Nephron (organoid): ENCODE data around the gene GPR176.

Experiments
- H3K27ac Mint-ChIP-seq, 3 experiments: 2 replicates each; pipeline ENCODE4 v1.8.0; 2020; ENCODE audit warnings: mixed read lengths in 3 of 3, mild to moderate bottlenecking in 2 of 3, moderate library complexity in 1 of 3
- H3K27me3 Mint-ChIP-seq: 2 replicates; pipeline ENCODE4 v1.8.0; 2021; ENCODE audit warnings: low read depth, mild to moderate bottlenecking, moderate library complexity, mixed read lengths
- H3K36me3 Mint-ChIP-seq: 2 replicates; pipeline ENCODE4 v1.8.0; 2020; ENCODE audit warnings: low read depth, mixed read lengths
- H3K4me1 Mint-ChIP-seq: 2 replicates; pipeline ENCODE4 v1.8.0; 2020; ENCODE audit warnings: mixed read lengths
- H3K4me3 Mint-ChIP-seq, 3 experiments: 2 replicates each; pipeline ENCODE4 v1.8.0; 2020; ENCODE audit warnings: mild to moderate bottlenecking in 3 of 3, mixed read lengths in 3 of 3, moderate library complexity in 2 of 3
- H3K9me3 Mint-ChIP-seq: 2 replicates; pipeline ENCODE4 v1.8.0; 2020; ENCODE audit warnings: mixed read lengths
- TF ChIP-seq, protein P1 (sequence below), 3 experiments: fragments of 200-600 bp; sonication (generic); IDR thresholded peaks; one replicate each; pipeline ENCODE4 v1.5.0; 2021; ENCODE audit warnings: antibody characterized with exemption in 3 of 3; ENCODE audit not compliant: unreplicated experiment in 3 of 3

The GPR176 gene

DNA sequence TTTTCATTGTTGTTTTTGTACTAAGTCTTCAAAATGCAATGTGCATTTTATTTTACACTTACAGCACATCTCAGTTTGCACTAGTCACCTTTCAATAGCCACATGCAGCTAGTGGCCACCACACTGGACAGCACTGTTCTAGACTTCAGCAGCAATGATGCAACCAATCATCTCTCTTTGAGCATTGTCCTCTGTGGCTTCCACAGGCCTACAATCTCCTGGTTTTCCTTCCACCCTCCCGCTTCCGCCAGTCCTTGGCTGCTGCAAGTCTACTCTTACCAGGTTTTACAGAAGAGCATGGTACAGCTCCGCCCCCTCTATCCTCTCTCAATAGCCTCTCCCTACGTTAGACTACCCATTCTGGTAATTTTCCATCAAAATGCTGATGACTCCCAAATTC lies 112.3 kb downstream of the GPR176 start:
- Mint-ChIP-seq H3K36me3 (no peaks in the 10 kb centered on the region), H3K27me3 (peaks cover 4% of the 10 kb centered on the region), H3K27ac (no peak overlapping the region), H3K4me1 (no peaks in the 10 kb centered on the region), H3K9me3 (no peaks in the 10 kb centered on the region), H3K4me3 (no peak overlapping the region)
- TF ChIP-seq, protein P1, sequence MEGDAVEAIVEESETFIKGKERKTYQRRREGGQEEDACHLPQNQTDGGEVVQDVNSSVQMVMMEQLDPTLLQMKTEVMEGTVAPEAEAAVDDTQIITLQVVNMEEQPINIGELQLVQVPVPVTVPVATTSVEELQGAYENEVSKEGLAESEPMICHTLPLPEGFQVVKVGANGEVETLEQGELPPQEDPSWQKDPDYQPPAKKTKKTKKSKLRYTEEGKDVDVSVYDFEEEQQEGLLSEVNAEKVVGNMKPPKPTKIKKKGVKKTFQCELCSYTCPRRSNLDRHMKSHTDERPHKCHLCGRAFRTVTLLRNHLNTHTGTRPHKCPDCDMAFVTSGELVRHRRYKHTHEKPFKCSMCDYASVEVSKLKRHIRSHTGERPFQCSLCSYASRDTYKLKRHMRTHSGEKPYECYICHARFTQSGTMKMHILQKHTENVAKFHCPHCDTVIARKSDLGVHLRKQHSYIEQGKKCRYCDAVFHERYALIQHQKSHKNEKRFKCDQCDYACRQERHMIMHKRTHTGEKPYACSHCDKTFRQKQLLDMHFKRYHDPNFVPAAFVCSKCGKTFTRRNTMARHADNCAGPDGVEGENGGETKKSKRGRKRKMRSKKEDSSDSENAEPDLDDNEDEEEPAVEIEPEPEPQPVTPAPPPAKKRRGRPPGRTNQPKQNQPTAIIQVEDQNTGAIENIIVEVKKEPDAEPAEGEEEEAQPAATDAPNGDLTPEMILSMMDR (IDR thresholded peaks at IDR 0.05; ENCODE audit: unreplicated experiment in 3 of 3), result no peak

DNA sequence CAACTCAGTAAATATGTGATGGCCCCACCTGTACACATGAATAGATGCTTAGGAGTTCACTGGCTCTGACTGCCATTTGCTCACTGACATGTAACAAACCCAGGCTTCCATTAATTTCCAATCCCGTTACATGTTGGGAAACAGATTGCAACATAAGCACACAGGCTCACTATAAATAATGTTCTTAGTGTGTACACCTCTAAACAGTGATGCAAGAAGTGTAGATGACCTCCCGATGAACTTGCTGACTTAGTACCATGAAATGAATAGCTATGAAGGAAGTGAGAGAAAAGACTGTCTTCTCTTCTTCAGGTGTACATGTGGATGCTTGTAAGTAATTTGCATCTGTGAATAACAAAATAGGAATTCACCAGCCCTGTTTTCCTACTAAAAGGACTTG lies 116.0 kb downstream of the GPR176 start:
- Mint-ChIP-seq H3K4me1 (no peaks in the 10 kb centered on the region), H3K9me3 (no peaks in the 10 kb centered on the region), H3K27ac (no peak overlapping the region), H3K36me3 (no peaks in the 10 kb centered on the region), H3K27me3 (peaks cover 4% of the 10 kb centered on the region), H3K4me3 (no peak overlapping the region)
- TF ChIP-seq, protein P1 (IDR thresholded peaks at IDR 0.05; ENCODE audit: unreplicated experiment in 3 of 3), result no peak

DNA sequence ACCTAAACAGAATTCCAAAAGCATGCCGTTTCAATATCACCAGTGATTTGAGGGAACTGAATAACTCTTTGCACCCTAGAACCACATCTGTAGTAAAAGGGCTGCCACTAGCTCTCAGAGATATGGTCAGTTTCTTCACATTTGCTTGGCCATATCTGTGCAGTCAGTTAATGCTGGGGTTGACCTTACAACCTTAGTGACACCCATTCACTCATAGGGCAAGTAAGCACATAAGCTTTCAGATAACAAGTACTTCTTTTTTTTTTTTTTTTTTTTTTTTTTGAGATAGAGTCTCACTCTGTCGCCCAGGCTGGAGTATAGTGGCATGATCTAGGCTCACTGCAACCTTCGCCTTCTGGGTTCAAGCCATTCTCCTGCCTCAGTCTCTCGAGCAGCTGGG lies 117.0 kb downstream of the GPR176 start:
- no peak overlapping the region for H3K27ac Mint-ChIP-seq
- TF ChIP-seq, protein P1 (IDR thresholded peaks at IDR 0.05; ENCODE audit: unreplicated experiment in 3 of 3), result no peak
- no peaks in the 10 kb centered on the region for H3K36me3 Mint-ChIP-seq
- H3K27me3 Mint-ChIP-seq, result peaks cover 2% of the 10 kb centered on the region
- H3K4me1 Mint-ChIP-seq, result no peaks in the 10 kb centered on the region
- H3K4me3 Mint-ChIP-seq, result no peak overlapping the region
- H3K9me3 Mint-ChIP-seq, result no peaks in the 10 kb centered on the region

DNA sequence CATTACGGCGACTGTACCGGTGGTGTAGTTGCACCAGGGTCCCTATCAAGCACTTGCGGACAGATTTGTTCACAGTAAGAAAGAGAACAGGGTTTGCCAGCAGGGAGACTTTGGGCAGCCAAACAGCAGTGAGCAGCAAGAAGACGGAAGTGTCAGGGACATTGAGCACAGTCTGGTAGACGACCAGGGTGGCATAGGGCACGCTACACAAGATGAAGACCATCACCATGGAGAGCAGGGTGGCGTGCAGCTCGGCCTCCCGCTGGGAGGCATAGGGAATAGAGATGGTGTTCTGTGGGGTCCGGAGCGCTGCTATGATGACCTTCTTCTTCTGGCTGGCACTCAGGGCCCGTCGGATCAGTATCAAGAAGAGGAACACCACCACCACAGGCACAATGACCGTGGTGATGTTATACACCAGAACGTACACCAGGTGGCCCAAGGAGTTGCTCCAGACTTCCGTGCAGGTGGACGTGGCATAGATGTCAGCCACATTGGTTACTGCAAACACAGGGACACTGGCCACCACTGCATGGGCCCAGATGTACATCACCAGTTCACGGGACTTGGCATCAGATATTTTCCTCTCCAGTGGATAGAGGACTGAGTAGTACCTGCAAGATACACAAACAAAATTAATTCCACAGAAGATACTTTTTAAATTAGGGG lies 118.3 kb downstream of the GPR176 start:
- TF ChIP-seq, protein P1 (IDR thresholded peaks at IDR 0.05; ENCODE audit: unreplicated experiment in 3 of 3), result peak in 2 of 3 experiments; percentile 17 to 28
- H3K27me3 Mint-ChIP-seq, result no peaks in the 10 kb centered on the region
- H3K9me3 Mint-ChIP-seq, result no peaks in the 10 kb centered on the region
- no peaks in the 10 kb centered on the region for H3K36me3 Mint-ChIP-seq
- no peaks in the 10 kb centered on the region for H3K4me1 Mint-ChIP-seq
- H3K27ac Mint-ChIP-seq, result no peak overlapping the region
- H3K4me3 Mint-ChIP-seq, result no peak overlapping the region

DNA sequence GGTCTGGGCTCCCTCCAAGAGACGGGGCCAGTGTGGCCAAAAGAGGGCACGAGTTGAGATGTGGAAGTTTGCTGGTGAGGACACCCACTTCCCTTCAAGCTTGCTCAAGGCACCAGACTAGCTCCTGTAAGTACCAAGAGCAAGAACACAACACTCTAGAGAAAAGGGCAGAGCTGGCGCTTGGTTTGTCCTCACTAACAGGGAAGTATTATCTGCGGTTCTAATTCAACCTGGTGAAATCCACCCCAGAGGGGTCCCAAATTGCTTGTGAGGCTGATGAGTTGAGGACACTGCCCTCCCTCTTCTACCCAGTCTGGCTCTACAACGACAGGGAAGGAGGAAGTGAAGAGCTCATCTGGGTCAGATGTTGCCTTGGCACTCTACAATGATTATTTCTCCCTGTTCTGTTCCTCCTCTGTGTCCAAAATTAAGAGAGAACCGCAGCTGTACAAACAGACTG lies 120.5 kb downstream of the GPR176 start:
- Mint-ChIP-seq H3K4me3 (no peak overlapping the region), H3K27ac (no peak overlapping the region), H3K4me1 (no peaks in the 10 kb centered on the region), H3K27me3 (no peaks in the 10 kb centered on the region), H3K36me3 (no peaks in the 10 kb centered on the region), H3K9me3 (no peaks in the 10 kb centered on the region)
- TF ChIP-seq, protein P1 (IDR thresholded peaks at IDR 0.05; ENCODE audit: unreplicated experiment in 3 of 3), result no peak

DNA sequence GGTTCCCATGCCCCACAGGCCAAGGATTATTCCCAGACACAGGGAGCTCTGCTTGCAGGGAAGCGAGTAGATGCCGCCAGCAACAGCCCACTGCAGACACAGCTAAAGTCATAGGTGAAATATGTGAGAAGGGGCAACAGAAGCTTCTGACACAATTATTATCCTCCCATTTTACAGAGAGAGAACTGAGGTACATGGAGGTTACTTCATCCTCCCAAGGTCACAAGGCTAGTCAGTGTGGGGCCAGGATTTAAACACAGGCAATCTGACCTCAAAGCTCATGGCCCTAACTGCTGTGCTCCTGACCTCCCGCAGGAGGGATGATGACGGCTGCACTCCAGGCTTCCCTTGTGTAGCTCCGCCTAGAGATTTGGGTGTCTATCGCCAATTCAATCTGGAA lies 121.7 kb downstream of the GPR176 start:
- no peak overlapping the region for H3K27ac Mint-ChIP-seq
- H3K27me3 Mint-ChIP-seq, result no peaks in the 10 kb centered on the region
- TF ChIP-seq, protein P1 (IDR thresholded peaks at IDR 0.05; ENCODE audit: unreplicated experiment in 3 of 3), result no peak
- H3K4me3 Mint-ChIP-seq, result no peak overlapping the region
- H3K4me1 Mint-ChIP-seq, result no peaks in the 10 kb centered on the region
- no peaks in the 10 kb centered on the region for H3K9me3 Mint-ChIP-seq
- H3K36me3 Mint-ChIP-seq, result no peaks in the 10 kb centered on the region
